ENCODE data around the gene CGN. TPM values are rescaled to one million over a fixed set of nuclear protein-coding genes. Genes with fewer than 3 reads are reported as not detected.

The CGN gene
- total RNA-seq, 1 donor from 2014 or later: 0.19 TPM

GRCh38 chr1:151540982-151541377, 29.8 kb downstream of the CGN start:
- intact Hi-C loops (cut with DNase I): no loop called here
- no peak for DNase-seq (ENCODE audit: low spot score)

- intact Hi-C loops (cut with DNase I): no loop called here
Observed at GRCh38 chr1:151541752-151542151, 30.6 kb downstream of the CGN start.

GRCh38 chr1:151542710-151543129, 31.5 kb downstream of the CGN start:
- intact Hi-C loops (cut with DNase I): no loop called here
- no peak for DNase-seq (ENCODE audit: low spot score)

More at GRCh38 chr1:151541752-151542151, 30.6 kb downstream of the CGN start:
- DNase-seq (ENCODE audit: low spot score): no peak

GRCh38 chr1:151545542-151545941, 34.4 kb downstream of the CGN start:
- intact Hi-C loops (cut with DNase I): loop anchor here (5.0 kb wide), 1 partner anchor 103 kb away; no protein-coding TSS in a partner anchor
- no peak for DNase-seq (ENCODE audit: low spot score)

- DNase-seq (ENCODE audit: low spot score): no peak
- intact Hi-C loops (cut with DNase I): loop anchor here (5.0 kb wide), 1 partner anchor 104 kb away; no protein-coding TSS in a partner anchor
Observed at GRCh38 chr1:151546011-151546925, 35.1 kb downstream of the CGN start.

DNA sequence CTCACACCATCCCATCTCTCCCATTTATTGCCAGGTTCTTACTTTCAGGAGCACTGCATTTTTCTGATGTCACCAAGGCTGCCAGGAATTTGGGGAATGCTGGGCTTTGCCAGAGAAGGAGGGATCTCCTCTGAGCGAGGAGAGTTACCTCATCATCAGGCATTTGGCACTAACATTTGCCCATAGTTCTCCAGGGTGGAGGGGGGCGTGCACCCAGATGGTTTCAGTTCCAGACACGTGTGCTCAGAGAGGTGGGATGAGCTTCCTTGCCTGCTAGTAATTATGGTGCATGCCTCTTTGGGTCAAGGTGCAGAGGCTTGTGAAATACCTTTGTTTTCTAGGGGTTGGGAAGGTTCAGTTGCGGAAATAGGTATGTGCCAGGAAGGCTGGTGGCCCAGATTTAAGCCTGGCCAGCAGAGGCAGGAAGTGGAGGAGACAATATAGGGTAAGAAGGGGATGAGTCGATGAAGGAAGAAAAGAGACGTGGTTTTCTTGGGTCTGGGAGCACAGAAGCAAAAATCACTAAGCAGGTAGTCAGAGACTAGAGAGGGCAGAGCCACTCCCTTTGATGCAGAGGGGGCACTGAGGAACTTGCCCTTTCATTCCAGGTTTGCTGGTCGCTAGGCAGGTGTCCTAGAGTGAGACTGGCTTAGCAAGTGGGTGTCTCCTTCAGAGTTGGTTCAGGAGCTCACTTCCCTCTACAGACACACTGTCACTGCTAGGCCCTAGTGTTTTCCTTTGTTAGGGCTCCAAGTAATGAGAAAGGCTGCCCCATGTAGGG, 36.1 kb downstream of the CGN start:
- no peak for DNase-seq (ENCODE audit: low spot score)
- intact Hi-C loops (cut with DNase I): loop anchor here (5.0 kb wide), 1 partner anchor 105 kb away; no protein-coding TSS in a partner anchor

- intact Hi-C loops (cut with DNase I): loop anchor here (5.0 kb wide), 1 partner anchor 106 kb away; no protein-coding TSS in a partner anchor
- no peak for DNase-seq (ENCODE audit: low spot score)
Observed at GRCh38 chr1:151547900-151548230, 36.7 kb downstream of the CGN start.

- intact Hi-C loops (cut with DNase I): loop anchor here (5.0 kb wide), 1 partner anchor 107 kb away; no protein-coding TSS in a partner anchor
Observed at GRCh38 chr1:151549199-151549598, 38.0 kb downstream of the CGN start.

DNA sequence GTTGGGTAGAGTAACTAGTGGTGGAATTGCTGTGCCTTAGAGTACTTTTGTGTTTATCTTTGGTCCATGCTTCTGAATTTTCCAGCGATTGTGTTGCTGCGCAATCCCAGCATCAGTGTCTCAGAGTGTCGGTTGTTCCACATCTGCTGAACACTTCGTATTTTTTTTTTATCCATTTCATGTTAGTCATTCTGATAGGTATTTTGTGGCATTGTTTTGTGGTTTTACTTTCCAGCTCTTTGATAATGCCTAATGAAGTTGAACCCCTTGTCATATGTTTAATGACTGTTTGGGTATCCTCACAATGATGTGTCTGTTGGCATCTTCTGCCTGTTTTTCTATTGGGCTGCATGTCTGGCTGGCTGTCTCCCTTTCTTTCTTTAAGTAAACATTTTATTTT, 42.5 kb downstream of the CGN start:
- intact Hi-C loops (cut with DNase I): no loop called here
- no peak for DNase-seq (ENCODE audit: low spot score)

More at GRCh38 chr1:151549199-151549598, 38.0 kb downstream of the CGN start:
- no peak for DNase-seq (ENCODE audit: low spot score)

DNA sequence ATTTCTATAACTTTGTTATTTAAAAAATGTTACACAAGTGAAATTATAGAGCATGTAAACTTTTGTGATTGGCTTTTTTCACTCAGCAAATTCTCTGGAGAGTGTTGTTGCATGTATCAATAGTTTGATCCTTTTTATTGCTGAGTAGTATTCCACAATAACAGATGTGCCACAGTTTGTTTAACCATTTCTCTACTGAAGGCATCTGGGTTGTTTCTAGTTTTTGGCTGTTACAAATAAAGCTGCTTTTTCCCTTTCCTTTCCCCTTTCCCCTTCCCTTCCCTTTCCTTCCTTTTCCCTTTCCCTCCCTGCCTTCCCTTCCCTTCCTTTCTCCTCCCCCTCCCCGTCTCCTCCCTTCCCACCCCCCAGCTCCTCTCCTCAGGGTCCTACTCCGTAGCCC, 44.9 kb downstream of the CGN start:
- intact Hi-C loops (cut with DNase I): no loop called here
- DNase-seq (ENCODE audit: low spot score): no peak

GRCh38 chr1:151562661-151563060, 51.5 kb downstream of the CGN start:
- DNase-seq (ENCODE audit: low spot score): no peak
- intact Hi-C loops (cut with DNase I): no loop called here

- intact Hi-C loops (cut with DNase I): no loop called here
- DNase-seq (ENCODE audit: low spot score): no peak
Observed at GRCh38 chr1:151563376-151563775, 52.2 kb downstream of the CGN start.

DNA sequence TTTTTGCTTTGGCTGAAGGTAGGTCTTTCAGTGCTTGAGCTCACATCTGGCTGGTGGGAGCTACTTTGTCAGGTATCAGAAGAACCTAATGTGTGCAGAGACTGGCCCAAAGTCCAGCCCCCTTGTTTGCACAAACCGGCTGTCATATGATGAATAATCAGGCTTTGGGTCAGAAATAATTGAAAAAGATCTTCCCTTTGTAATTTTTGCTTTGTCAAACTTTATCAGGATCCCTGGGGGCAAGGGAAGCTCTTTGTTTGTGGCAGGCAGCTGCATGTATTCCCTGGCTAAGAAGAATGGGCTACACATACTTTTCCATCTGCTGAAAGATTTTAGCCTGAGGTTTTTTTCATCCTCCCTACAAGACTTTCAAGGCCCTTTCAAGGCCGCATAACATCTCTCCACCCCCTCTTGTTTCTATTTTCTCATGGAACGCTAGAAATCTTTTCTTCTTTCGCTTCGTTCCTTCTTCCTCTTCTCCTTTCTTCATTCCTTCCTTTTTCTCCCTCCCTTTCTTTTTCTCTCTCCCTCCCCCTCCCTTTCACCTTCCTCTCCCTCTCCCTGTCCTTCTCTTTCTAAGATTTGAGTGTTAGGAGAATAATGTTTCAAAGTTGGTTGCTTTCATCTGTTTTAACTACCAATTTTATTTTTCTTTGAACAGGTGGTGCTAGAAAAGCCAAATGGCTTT, 54.5 kb downstream of the CGN start:
- intact Hi-C loops (cut with DNase I): no loop called here
- DNase-seq (ENCODE audit: low spot score): no peak

DNA sequence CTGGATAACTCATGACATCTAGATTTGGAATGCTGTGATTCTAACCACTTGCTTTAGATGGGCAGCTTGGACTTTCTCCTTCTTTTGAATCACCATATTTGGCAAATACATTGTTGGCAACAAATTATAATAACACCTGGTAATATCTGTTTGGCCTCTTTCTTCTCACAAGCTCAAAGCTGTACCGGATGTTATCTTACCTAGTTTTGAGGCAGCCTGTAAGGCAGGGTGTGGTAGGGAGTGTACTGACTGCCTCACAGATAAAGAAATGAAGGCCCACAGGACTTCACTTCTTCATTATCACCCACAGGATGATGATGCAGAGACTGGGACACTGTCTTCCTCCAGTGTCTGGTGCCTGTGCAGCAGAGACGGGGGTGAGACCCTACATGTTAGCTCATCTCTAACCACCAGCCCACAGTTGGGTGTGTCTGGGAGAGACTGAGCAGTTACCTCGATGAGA, 57.5 kb downstream of the CGN start:
- intact Hi-C loops (cut with DNase I): no loop called here

GRCh38 chr1:151570819-151571218, 59.6 kb downstream of the CGN start:
- DNase-seq (ENCODE audit: low spot score): no peak
- intact Hi-C loops (cut with DNase I): no loop called here

More for the DNA sequence above, 57.5 kb downstream of the CGN start:
- no peak for DNase-seq (ENCODE audit: low spot score)

GRCh38 chr1:151574575-151575529, 63.7 kb downstream of the CGN start:
- intact Hi-C loops (cut with DNase I): no loop called here
- no peak for DNase-seq (ENCODE audit: low spot score)

- intact Hi-C loops (cut with DNase I): no loop called here
- DNase-seq (ENCODE audit: low spot score): no peak
Observed at GRCh38 chr1:151577173-151577572, 66.0 kb downstream of the CGN start.

GRCh38 chr1:151578941-151579340, 67.8 kb downstream of the CGN start:
- DNase-seq (ENCODE audit: low spot score): no peak
- intact Hi-C loops (cut with DNase I): no loop called here

All from cardiac septum (tissue), 1 donor.